ENCODE results near the gene CSTA.

Gene CSTA

GRCh38 chr3:122305818-122306621 lies 19.0 kb upstream of the CSTA start:
- no peak overlapping the region for H3K27ac ChIP-seq (ENCODE audit: insufficient read depth, low read length, poor library complexity, severe bottlenecking)
- H3K27me3 ChIP-seq (replicated peaks; ENCODE audit: control insufficient read depth, insufficient read depth, low read length, poor library complexity, severe bottlenecking), result no peaks in the 10 kb centered on the region
- no peaks in the 10 kb centered on the region for H3K36me3 ChIP-seq (ENCODE audit: control insufficient read depth, insufficient read depth, low read length)
- no peaks in the 10 kb centered on the region for H3K9me3 ChIP-seq (ENCODE audit: control insufficient read depth, low read length)
- DNase-seq, result no peak
- H3K4me3 ChIP-seq (ENCODE audit: insufficient read depth, low read depth, low read length, poor library complexity, severe bottlenecking), result no peak overlapping the region
- no peaks in the 10 kb centered on the region for H3K4me1 ChIP-seq (ENCODE audit: control insufficient read depth, insufficient read depth, low read length, poor library complexity, severe bottlenecking)

- H3K27ac ChIP-seq (ENCODE audit: insufficient read depth, low read length, poor library complexity, severe bottlenecking), result no peak overlapping the region
Measured at GRCh38 chr3:122306622-122306953, 18.5 kb upstream of the CSTA start.

GRCh38 chr3:122307094-122307687 lies 17.9 kb upstream of the CSTA start:
- DNase-seq, result no peak
- Histone ChIP-seq H3K4me1 (ENCODE audit: control insufficient read depth, insufficient read depth, low read length, poor library complexity, severe bottlenecking) (no peaks in the 10 kb centered on the region), H3K27me3 (replicated peaks; ENCODE audit: control insufficient read depth, insufficient read depth, low read length, poor library complexity, severe bottlenecking) (no peaks in the 10 kb centered on the region), H3K9me3 (ENCODE audit: control insufficient read depth, low read length) (no peaks in the 10 kb centered on the region), H3K4me3 (ENCODE audit: insufficient read depth, low read depth, low read length, poor library complexity, severe bottlenecking) (no peak overlapping the region), H3K36me3 (ENCODE audit: control insufficient read depth, insufficient read depth, low read length) (no peaks in the 10 kb centered on the region), H3K27ac (ENCODE audit: insufficient read depth, low read length, poor library complexity, severe bottlenecking) (no peak overlapping the region)

More at GRCh38 chr3:122306622-122306953, 18.5 kb upstream of the CSTA start:
- no peak for DNase-seq
- no peaks in the 10 kb centered on the region for H3K27me3 ChIP-seq (replicated peaks; ENCODE audit: control insufficient read depth, insufficient read depth, low read length, poor library complexity, severe bottlenecking)
- H3K4me1 ChIP-seq (ENCODE audit: control insufficient read depth, insufficient read depth, low read length, poor library complexity, severe bottlenecking), result no peaks in the 10 kb centered on the region
- no peaks in the 10 kb centered on the region for H3K9me3 ChIP-seq (ENCODE audit: control insufficient read depth, low read length)
- no peaks in the 10 kb centered on the region for H3K36me3 ChIP-seq (ENCODE audit: control insufficient read depth, insufficient read depth, low read length)
- no peak overlapping the region for H3K4me3 ChIP-seq (ENCODE audit: insufficient read depth, low read depth, low read length, poor library complexity, severe bottlenecking)

GRCh38 chr3:122307976-122308375 lies 17.1 kb upstream of the CSTA start:
- H3K36me3 ChIP-seq (ENCODE audit: control insufficient read depth, insufficient read depth, low read length), result no peaks in the 10 kb centered on the region
- H3K27me3 ChIP-seq (replicated peaks; ENCODE audit: control insufficient read depth, insufficient read depth, low read length, poor library complexity, severe bottlenecking), result no peaks in the 10 kb centered on the region
- H3K4me1 ChIP-seq (ENCODE audit: control insufficient read depth, insufficient read depth, low read length, poor library complexity, severe bottlenecking), result peaks cover 4% of the 10 kb centered on the region
- no peak overlapping the region for H3K4me3 ChIP-seq (ENCODE audit: insufficient read depth, low read depth, low read length, poor library complexity, severe bottlenecking)
- no peak for DNase-seq
- H3K9me3 ChIP-seq (ENCODE audit: control insufficient read depth, low read length), result no peaks in the 10 kb centered on the region
- no peak overlapping the region for H3K27ac ChIP-seq (ENCODE audit: insufficient read depth, low read length, poor library complexity, severe bottlenecking)

GRCh38 chr3:122310361-122310760 lies 14.7 kb upstream of the CSTA start:
- Histone ChIP-seq H3K27ac (ENCODE audit: insufficient read depth, low read length, poor library complexity, severe bottlenecking) (no peak overlapping the region), H3K4me3 (ENCODE audit: insufficient read depth, low read depth, low read length, poor library complexity, severe bottlenecking) (no peak overlapping the region), H3K27me3 (replicated peaks; ENCODE audit: control insufficient read depth, insufficient read depth, low read length, poor library complexity, severe bottlenecking) (no peaks in the 10 kb centered on the region), H3K4me1 (ENCODE audit: control insufficient read depth, insufficient read depth, low read length, poor library complexity, severe bottlenecking) (peaks cover 8% of the 10 kb centered on the region), H3K36me3 (ENCODE audit: control insufficient read depth, insufficient read depth, low read length) (no peaks in the 10 kb centered on the region), H3K9me3 (ENCODE audit: control insufficient read depth, low read length) (no peaks in the 10 kb centered on the region)
- no peak for DNase-seq

GRCh38 chr3:122312826-122313225 lies 12.2 kb upstream of the CSTA start:
- H3K4me1 ChIP-seq (ENCODE audit: control insufficient read depth, insufficient read depth, low read length, poor library complexity, severe bottlenecking), result peaks cover 8% of the 10 kb centered on the region
- no peak overlapping the region for H3K4me3 ChIP-seq (ENCODE audit: insufficient read depth, low read depth, low read length, poor library complexity, severe bottlenecking)
- no peaks in the 10 kb centered on the region for H3K36me3 ChIP-seq (ENCODE audit: control insufficient read depth, insufficient read depth, low read length)
- no peak for DNase-seq
- H3K9me3 ChIP-seq (ENCODE audit: control insufficient read depth, low read length), result no peaks in the 10 kb centered on the region
- no peak overlapping the region for H3K27ac ChIP-seq (ENCODE audit: insufficient read depth, low read length, poor library complexity, severe bottlenecking)
- no peaks in the 10 kb centered on the region for H3K27me3 ChIP-seq (replicated peaks; ENCODE audit: control insufficient read depth, insufficient read depth, low read length, poor library complexity, severe bottlenecking)

GRCh38 chr3:122313281-122313680 lies 11.8 kb upstream of the CSTA start:
- H3K36me3 ChIP-seq (ENCODE audit: control insufficient read depth, insufficient read depth, low read length), result no peaks in the 10 kb centered on the region
- no peaks in the 10 kb centered on the region for H3K9me3 ChIP-seq (ENCODE audit: control insufficient read depth, low read length)
- H3K4me3 ChIP-seq (ENCODE audit: insufficient read depth, low read depth, low read length, poor library complexity, severe bottlenecking), result no peak overlapping the region
- no peaks in the 10 kb centered on the region for H3K27me3 ChIP-seq (replicated peaks; ENCODE audit: control insufficient read depth, insufficient read depth, low read length, poor library complexity, severe bottlenecking)
- no peak for DNase-seq
- no peak overlapping the region for H3K27ac ChIP-seq (ENCODE audit: insufficient read depth, low read length, poor library complexity, severe bottlenecking)
- H3K4me1 ChIP-seq (ENCODE audit: control insufficient read depth, insufficient read depth, low read length, poor library complexity, severe bottlenecking), result peaks cover 8% of the 10 kb centered on the region

GRCh38 chr3:122314228-122314876 lies 10.7 kb upstream of the CSTA start:
- no peaks in the 10 kb centered on the region for H3K36me3 ChIP-seq (ENCODE audit: control insufficient read depth, insufficient read depth, low read length)
- H3K4me3 ChIP-seq (ENCODE audit: insufficient read depth, low read depth, low read length, poor library complexity, severe bottlenecking), result no peak overlapping the region
- no peak overlapping the region for H3K27ac ChIP-seq (ENCODE audit: insufficient read depth, low read length, poor library complexity, severe bottlenecking)
- DNase-seq, result no peak
- H3K4me1 ChIP-seq (ENCODE audit: control insufficient read depth, insufficient read depth, low read length, poor library complexity, severe bottlenecking), result peaks cover 8% of the 10 kb centered on the region
- H3K9me3 ChIP-seq (ENCODE audit: control insufficient read depth, low read length), result no peaks in the 10 kb centered on the region
- H3K27me3 ChIP-seq (replicated peaks; ENCODE audit: control insufficient read depth, insufficient read depth, low read length, poor library complexity, severe bottlenecking), result no peaks in the 10 kb centered on the region

GRCh38 chr3:122315619-122316018 lies 9.4 kb upstream of the CSTA start:
- Histone ChIP-seq H3K4me1 (ENCODE audit: control insufficient read depth, insufficient read depth, low read length, poor library complexity, severe bottlenecking) (peaks cover 8% of the 10 kb centered on the region), H3K9me3 (ENCODE audit: control insufficient read depth, low read length) (no peaks in the 10 kb centered on the region), H3K27ac (ENCODE audit: insufficient read depth, low read length, poor library complexity, severe bottlenecking) (no peak overlapping the region), H3K27me3 (replicated peaks; ENCODE audit: control insufficient read depth, insufficient read depth, low read length, poor library complexity, severe bottlenecking) (no peaks in the 10 kb centered on the region), H3K36me3 (ENCODE audit: control insufficient read depth, insufficient read depth, low read length) (no peaks in the 10 kb centered on the region), H3K4me3 (ENCODE audit: insufficient read depth, low read depth, low read length, poor library complexity, severe bottlenecking) (no peak overlapping the region)
- no peak for DNase-seq

- H3K4me1 ChIP-seq (ENCODE audit: control insufficient read depth, insufficient read depth, low read length, poor library complexity, severe bottlenecking), result peaks cover 8% of the 10 kb centered on the region
- H3K27me3 ChIP-seq (replicated peaks; ENCODE audit: control insufficient read depth, insufficient read depth, low read length, poor library complexity, severe bottlenecking), result no peaks in the 10 kb centered on the region
- no peaks in the 10 kb centered on the region for H3K9me3 ChIP-seq (ENCODE audit: control insufficient read depth, low read length)
- H3K27ac ChIP-seq (ENCODE audit: insufficient read depth, low read length, poor library complexity, severe bottlenecking), result no peak overlapping the region
- H3K4me3 ChIP-seq (ENCODE audit: insufficient read depth, low read depth, low read length, poor library complexity, severe bottlenecking), result no peak overlapping the region
- no peak for DNase-seq
- H3K36me3 ChIP-seq (ENCODE audit: control insufficient read depth, insufficient read depth, low read length), result no peaks in the 10 kb centered on the region
Measured at GRCh38 chr3:122316368-122316767, 8.7 kb upstream of the CSTA start.
